BLaER1 treated with 17β-estradiol and CSF1 and Interleukin-3, amounts not matched to agents 10 nM and 100 nM (cell line): ENCODE results near the gene ADIPOR1.

Experiments used
- H3K27ac ChIP-seq, 11 experiments: shearing (Covaris generic); formaldehyde crosslinking; 2 replicates each; pipeline ENCODE4 v1.8.1; 2022
- H3K27me3 ChIP-seq, 11 experiments: shearing (Covaris generic); formaldehyde crosslinking; 2 replicates each; pipeline ENCODE4 v1.8.1; 2022
- H3K36me3 ChIP-seq, 11 experiments: shearing (Covaris generic); formaldehyde crosslinking; 2 replicates each; pipeline ENCODE4 v1.8.1; 2022
- H3K4me1 ChIP-seq, 10 experiments: shearing (Covaris generic); formaldehyde crosslinking; 2 replicates each; pipeline ENCODE4 v1.8.1; 2022
- H3K4me2 ChIP-seq, 11 experiments: shearing (Covaris generic); formaldehyde crosslinking; 2 replicates each; pipeline ENCODE4 v1.8.1; 2022
- H3K4me3 ChIP-seq, 10 experiments: shearing (Covaris generic); formaldehyde crosslinking; 2 replicates each; pipeline ENCODE4 v1.8.1; 2022
- H3K9ac ChIP-seq, 11 experiments: shearing (Covaris generic); formaldehyde crosslinking; 2 replicates each; pipeline ENCODE4 v1.8.1; 2022
- H3K9me3 ChIP-seq, 11 experiments: shearing (Covaris generic); formaldehyde crosslinking; replicated peaks in 1 of 11; 2 replicates each; pipeline ENCODE4 v1.8.1; 2022
- H4K20me1 ChIP-seq, 11 experiments: shearing (Covaris generic); formaldehyde crosslinking; 2 replicates each; pipeline ENCODE4 v1.8.1; 2022
- Cebpa-rat ChIP-seq, 11 experiments: shearing (Covaris generic); IDR thresholded peaks; 2 replicates each; pipeline ENCODE4 v1.8.1; 2022

The ADIPOR1 gene

DNA sequence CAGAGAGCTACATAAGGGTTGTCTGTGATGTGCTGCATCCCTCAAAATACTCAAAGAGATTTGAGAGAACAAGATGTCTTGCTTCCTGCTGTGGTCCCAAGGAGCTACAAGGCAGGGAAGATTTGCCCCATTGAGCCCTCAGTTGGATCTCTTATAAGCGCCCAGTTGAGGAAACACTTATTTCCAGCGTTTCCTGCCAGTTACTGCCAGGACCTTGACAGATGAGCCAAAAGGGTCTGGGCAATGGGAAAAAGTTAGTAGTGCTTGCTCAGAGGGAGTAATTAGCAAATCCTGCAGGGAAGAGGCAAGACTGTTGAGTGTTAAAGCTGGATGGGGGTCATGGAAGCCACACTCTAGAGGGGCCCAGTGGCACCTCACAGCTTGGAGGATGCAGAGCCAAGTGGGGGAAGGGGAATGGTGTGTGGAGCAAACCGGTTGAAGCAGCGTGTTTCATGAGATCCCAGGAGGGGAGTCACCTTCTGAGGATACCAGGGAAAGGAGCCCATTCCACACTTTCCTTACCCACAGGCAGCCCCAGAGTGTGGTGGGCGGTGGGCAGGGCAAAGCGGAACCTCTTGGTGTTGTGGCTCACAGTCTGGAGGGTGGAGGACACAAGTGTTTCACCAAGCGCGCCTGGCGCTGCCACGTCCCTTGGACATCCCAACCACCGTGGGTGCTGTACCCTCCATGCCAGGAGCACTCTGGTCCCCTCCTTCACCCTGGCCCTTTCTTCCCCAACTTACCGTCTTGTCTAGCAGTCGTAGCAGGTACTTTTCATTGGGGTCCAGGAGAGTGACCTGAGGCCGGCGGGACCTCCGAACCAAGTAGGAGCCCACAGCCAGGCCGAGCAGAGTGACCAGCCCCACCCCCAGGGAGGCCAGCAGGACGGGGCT is 8.1 kb upstream of the ADIPOR1 start:
- TF ChIP-seq Cebpa-rat (IDR thresholded peaks at IDR 0.05), result no peak
- Histone ChIP-seq H3K36me3 (peaks cover 22 to 46% (median 42%) of the 10 kb centered on the region in 11 experiments), H3K27me3 (no peaks in the 10 kb centered on the region), H3K4me2 (peak overlapping the region; percentile 94 to 99 (median 96)), H3K9ac (peak overlapping the region; percentile 84 to 95 (median 89)), H3K4me1 (peaks cover 42 to 56% (median 50%) of the 10 kb centered on the region in 10 experiments), H3K27ac (peak overlapping the region; percentile 73 to 91 (median 83)), H3K4me3 (peak overlapping the region; percentile 80 to 99 (median 92)), H4K20me1 (peaks cover 0 to 7% (median 0%) of the 10 kb centered on the region in 11 experiments; a peak in 4 of 22 replicates), H3K9me3 (no peaks in the 10 kb centered on the region)

DNA sequence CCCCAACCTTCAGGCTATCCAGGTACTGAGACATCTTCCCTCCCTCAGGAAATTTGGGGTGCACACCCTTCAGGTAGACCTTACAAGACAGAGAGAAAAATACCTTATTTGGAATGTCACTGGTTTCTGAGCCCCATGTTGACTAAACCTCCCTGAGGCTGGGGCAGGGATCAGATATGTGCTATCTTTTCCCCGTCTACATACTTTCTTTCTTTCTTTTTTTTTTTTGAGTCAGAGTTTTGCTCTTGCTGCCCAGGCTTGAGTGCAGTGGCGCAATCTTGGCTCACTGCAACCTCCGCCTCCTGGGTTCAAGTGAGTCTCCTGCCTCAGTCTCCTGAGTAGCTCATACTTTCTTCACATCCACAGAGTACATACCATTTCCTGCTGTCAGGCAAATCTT is 7.3 kb upstream of the ADIPOR1 start:
- H3K9ac ChIP-seq, result peak overlapping the region in 3 of 11 experiments; percentile 12 to 91 (median 18); a peak in 3 of 22 replicates
- TF ChIP-seq Cebpa-rat (IDR thresholded peaks at IDR 0.05), result 0 out of 22 replicates have a peak, but pooled peaks of 1 of the 11 experiments have one; percentile 11
- 0 out of 20 replicates have a peak overlapping the region, but pooled peaks of 2 of the 10 experiments have one; percentile 96 to 99 for H3K4me3 ChIP-seq
- H3K4me2 ChIP-seq, result peak overlapping the region; percentile 94 to 99 (median 96)
- H3K4me1 ChIP-seq, result peaks cover 40 to 56% (median 48%) of the 10 kb centered on the region in 10 experiments
- H4K20me1 ChIP-seq, result peaks cover 0 to 7% (median 0%) of the 10 kb centered on the region in 11 experiments; a peak in 4 of 22 replicates
- peaks cover 22 to 53% (median 45%) of the 10 kb centered on the region in 11 experiments for H3K36me3 ChIP-seq
- H3K27me3 ChIP-seq, result no peaks in the 10 kb centered on the region
- no peak overlapping the region for H3K27ac ChIP-seq
- H3K9me3 ChIP-seq, result no peaks in the 10 kb centered on the region

DNA sequence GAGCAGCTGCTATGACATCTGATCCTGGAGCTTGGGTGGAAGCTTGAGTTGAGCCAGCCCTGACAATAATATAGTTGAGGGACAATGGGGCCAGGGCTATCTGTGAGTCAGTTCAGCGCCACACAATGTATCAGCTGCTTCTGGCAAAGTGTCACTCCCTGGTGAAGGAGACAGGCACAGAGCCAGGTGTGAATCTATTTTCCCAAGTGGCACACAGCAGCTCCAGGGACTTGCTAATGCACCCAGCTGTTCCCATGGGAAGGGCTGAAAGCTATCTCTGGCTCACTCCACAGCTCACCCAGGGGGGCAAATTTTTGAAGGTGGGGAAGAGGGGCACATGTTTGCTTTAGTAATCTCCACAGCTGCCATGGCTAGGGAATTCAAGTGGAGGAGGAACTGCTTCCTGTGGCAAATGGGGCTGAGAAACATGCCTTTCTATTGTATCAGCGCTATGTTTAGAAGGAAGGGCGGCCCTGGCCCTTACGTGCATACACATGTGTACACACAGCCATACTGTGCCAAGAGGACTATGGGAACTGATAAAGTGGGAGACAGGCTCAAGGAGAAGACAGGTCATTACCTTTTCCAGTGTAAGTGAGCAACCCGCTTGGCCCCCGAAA is 6.8 kb upstream of the ADIPOR1 start:
- H3K36me3 ChIP-seq, result peaks cover 22 to 53% (median 45%) of the 10 kb centered on the region in 11 experiments
- no peak overlapping the region for H3K4me3 ChIP-seq
- H3K4me1 ChIP-seq, result peaks cover 35 to 50% (median 43%) of the 10 kb centered on the region in 10 experiments
- peak overlapping the region; percentile 94 to 99 (median 96); a peak in 15 of 22 replicates for H3K4me2 ChIP-seq
- H3K9ac ChIP-seq, result peak overlapping the region in 2 of 11 experiments; percentile 12 to 18; a peak in 2 of 22 replicates
- no peak for TF ChIP-seq Cebpa-rat (IDR thresholded peaks at IDR 0.05)
- H4K20me1 ChIP-seq, result peaks cover 0 to 7% (median 0%) of the 10 kb centered on the region in 11 experiments; a peak in 4 of 22 replicates
- H3K27me3 ChIP-seq, result no peaks in the 10 kb centered on the region
- H3K27ac ChIP-seq, result no peak overlapping the region
- H3K9me3 ChIP-seq, result no peaks in the 10 kb centered on the region

DNA sequence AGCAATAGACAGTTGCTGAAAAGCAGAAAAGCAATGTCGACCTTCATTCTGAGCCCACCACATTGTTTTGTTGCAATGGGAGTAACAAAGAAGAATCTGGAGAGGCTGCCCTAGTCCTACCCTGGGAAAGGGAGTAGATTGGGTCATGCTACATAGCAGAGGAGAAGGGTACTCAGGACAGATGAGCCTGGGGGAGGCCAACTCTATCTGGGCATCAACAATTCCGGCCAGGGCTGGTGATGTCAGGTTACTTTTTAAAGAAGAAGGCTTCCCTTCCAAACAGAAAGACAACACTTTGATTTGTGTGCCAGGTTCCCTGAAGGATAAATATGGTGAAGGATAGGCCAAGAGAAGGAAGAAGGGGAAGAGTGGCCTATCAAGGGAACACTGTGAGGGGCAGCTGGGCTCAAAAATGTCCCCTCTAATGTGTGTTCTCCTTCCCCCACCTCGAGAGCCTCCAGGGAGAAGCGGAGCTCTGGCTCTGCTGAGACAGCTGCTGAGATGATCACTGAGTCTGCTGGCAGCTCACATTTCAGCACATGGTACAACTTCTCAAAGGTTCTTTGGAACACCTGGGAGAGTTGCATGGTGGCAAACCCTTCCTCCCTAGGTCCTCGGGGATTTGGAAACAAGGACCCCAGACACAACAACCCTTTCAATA is 3.2 kb upstream of the ADIPOR1 start:
- no peak overlapping the region; a peak in 1 of 22 replicates for H3K9ac ChIP-seq
- H3K4me3 ChIP-seq, result no peak overlapping the region
- H3K4me2 ChIP-seq, result no peak overlapping the region
- H3K27ac ChIP-seq, result no peak overlapping the region
- no peaks in the 10 kb centered on the region for H3K9me3 ChIP-seq
- H3K36me3 ChIP-seq, result peaks cover 25 to 56% (median 45%) of the 10 kb centered on the region in 11 experiments
- H3K4me1 ChIP-seq, result peaks cover 31 to 38% (median 34%) of the 10 kb centered on the region in 10 experiments
- peaks cover 0 to 20% (median 9%) of the 10 kb centered on the region in 11 experiments; a peak in 15 of 22 replicates for H4K20me1 ChIP-seq
- no peak for TF ChIP-seq Cebpa-rat (IDR thresholded peaks at IDR 0.05)
- no peaks in the 10 kb centered on the region for H3K27me3 ChIP-seq

DNA sequence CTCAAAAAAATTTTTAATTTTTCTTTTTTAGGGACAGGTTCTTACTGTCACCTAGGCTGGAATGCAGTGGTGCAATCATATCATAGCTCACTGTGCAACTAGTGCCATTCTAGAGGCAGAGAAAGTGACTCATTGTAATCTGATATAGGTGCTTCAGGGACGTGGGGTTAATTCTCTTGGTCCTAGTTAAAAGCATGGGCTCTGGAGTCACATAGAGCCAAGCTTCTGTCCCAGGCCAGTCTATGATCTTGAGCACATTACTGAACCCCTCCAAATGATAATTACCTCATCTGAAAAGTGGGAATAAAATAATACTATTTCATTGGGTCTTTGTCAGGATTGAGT is 1.1 kb upstream of the ADIPOR1 start:
- Histone ChIP-seq H3K36me3 (peaks cover 32 to 62% (median 45%) of the 10 kb centered on the region in 11 experiments), H3K4me3 (no peak overlapping the region), H3K4me1 (peaks cover 23 to 41% (median 36%) of the 10 kb centered on the region in 10 experiments), H3K4me2 (peak overlapping the region in 3 of 11 experiments; percentile 77 to 92 (median 84); a peak in 1 of 22 replicates), H4K20me1 (peaks cover 0 to 37% (median 28%) of the 10 kb centered on the region in 11 experiments; a peak in 13 of 22 replicates), H3K9me3 (no peaks in the 10 kb centered on the region), H3K27me3 (no peaks in the 10 kb centered on the region), H3K9ac (peak overlapping the region in 1 of 11 experiments; percentile 99; a peak in 2 of 22 replicates), H3K27ac (no peak overlapping the region)
- no peak for TF ChIP-seq Cebpa-rat (IDR thresholded peaks at IDR 0.05)

DNA sequence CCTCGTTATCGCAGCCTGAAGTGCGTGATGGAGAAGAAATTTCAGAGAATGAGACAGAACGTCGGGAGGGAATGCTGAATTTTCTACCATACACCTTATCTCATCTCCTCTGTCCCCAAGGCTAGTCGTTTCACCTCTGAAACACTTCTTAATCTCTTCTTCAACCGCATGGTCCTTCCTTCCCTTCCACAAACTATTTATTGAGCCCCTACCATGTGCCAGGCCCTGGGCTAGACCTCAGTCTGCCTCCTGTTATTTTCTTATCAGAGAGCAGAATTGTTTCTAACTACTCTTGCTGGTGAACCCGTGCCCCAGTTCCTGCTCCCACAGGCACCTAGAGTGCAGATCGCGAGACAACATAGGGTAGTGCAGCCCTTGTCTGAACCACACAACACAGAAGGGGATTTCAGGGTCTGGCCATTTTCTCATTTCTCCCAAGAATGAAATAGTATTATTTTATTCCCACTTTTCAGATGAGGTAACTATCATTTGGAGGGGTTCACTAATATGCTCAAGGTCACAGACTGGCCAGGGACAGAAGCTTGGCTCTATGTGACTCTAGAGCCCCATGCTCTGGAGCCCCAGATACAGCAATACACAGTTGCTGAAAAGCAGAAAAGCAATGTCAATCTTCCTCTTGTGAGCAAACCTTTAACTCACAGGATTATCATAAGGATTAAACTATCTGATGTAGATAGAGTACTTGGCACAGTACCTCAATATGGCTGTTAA is 598 bp upstream of the ADIPOR1 start:
- no peaks in the 10 kb centered on the region for H3K27me3 ChIP-seq
- H3K4me1 ChIP-seq, result peaks cover 23 to 47% (median 41%) of the 10 kb centered on the region in 10 experiments
- no peak for TF ChIP-seq Cebpa-rat (IDR thresholded peaks at IDR 0.05)
- H3K9me3 ChIP-seq, result no peaks in the 10 kb centered on the region
- peak overlapping the region in 7 of 11 experiments; percentile 8 to 99 (median 96); a peak in 10 of 22 replicates for H3K27ac ChIP-seq
- peaks cover 32 to 62% (median 40%) of the 10 kb centered on the region in 11 experiments for H3K36me3 ChIP-seq
- H3K4me2 ChIP-seq, result peak overlapping the region; percentile 75 to 97 (median 92)
- H3K9ac ChIP-seq, result peak overlapping the region; percentile 95 to 100 (median 98)
- peaks cover 0 to 43% (median 34%) of the 10 kb centered on the region in 11 experiments; a peak in 13 of 22 replicates for H4K20me1 ChIP-seq
- peak overlapping the region; percentile 93 to 100 (median 99) for H3K4me3 ChIP-seq

DNA sequence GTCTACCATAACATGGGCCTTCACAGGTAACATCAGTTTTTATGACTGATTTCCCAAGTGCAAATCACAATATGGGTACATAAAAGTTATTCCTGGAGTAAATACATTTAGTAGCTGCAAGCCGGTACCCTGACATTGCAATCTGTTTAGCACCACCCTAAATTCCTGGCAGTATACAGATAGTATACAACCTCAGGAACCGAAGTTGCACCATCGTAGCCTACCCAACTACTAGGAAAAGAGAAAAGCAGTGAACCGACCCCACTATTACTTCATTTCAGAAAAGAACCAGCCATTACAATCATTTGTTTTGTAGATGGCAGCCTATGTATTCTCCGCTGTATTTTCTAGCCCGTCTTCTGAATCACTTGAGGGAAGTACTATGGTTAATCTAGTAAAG is 1.1 kb downstream of the ADIPOR1 start:
- no peak for TF ChIP-seq Cebpa-rat (IDR thresholded peaks at IDR 0.05)
- Histone ChIP-seq H4K20me1 (peaks cover 0 to 60% (median 47%) of the 10 kb centered on the region in 11 experiments; a peak in 15 of 22 replicates), H3K27ac (peak overlapping the region in 10 of 11 experiments; percentile 91 to 99 (median 96); a peak in 14 of 22 replicates), H3K27me3 (no peaks in the 10 kb centered on the region), H3K9ac (peak overlapping the region; percentile 95 to 100 (median 98)), H3K4me1 (peaks cover 23 to 64% (median 56%) of the 10 kb centered on the region in 10 experiments), H3K4me2 (peak overlapping the region; percentile 79 to 97 (median 91)), H3K9me3 (no peaks in the 10 kb centered on the region), H3K36me3 (peaks cover 19 to 57% (median 23%) of the 10 kb centered on the region in 11 experiments; a peak in 19 of 22 replicates), H3K4me3 (peak overlapping the region; percentile 93 to 100 (median 99))
